NCI-H1092 (cell line): ENCODE measurements around the gene PTH1R.

Experiments used
- DNase-seq: peaks from one replicate; lab custom pipeline; 2025; lab: John Stamatoyannopoulos, UW

Gene PTH1R

GRCh38 chr3:46913644-46914043 is 36.1 kb downstream of the PTH1R start:
- peak; percentile 78 for DNase-seq

GRCh38 chr3:46914849-46915248 is 37.3 kb downstream of the PTH1R start:
- no peak for DNase-seq

- no peak for DNase-seq
Observed at GRCh38 chr3:46915297-46915822, 37.8 kb downstream of the PTH1R start.

- DNase-seq = no peak
Observed at GRCh38 chr3:46916278-46916677, 38.8 kb downstream of the PTH1R start.

- DNase-seq = no peak
Observed at GRCh38 chr3:46916799-46917198, 39.3 kb downstream of the PTH1R start.

GRCh38 chr3:46917257-46917656 is 39.7 kb downstream of the PTH1R start:
- DNase-seq = no peak

- DNase-seq = no peak
Observed at GRCh38 chr3:46918202-46918601, 40.7 kb downstream of the PTH1R start.

GRCh38 chr3:46918634-46919033 is 41.1 kb downstream of the PTH1R start:
- no peak for DNase-seq

- no peak for DNase-seq
Observed at GRCh38 chr3:46921041-46921440, 43.5 kb downstream of the PTH1R start.

- DNase-seq = no peak
Observed at GRCh38 chr3:46921871-46922271, 44.4 kb downstream of the PTH1R start.

- DNase-seq = no peak
Observed at GRCh38 chr3:46922426-46922825, 44.9 kb downstream of the PTH1R start.

- DNase-seq = no peak
Observed at GRCh38 chr3:46922871-46923558, 45.5 kb downstream of the PTH1R start.

- DNase-seq = no peak
Observed at GRCh38 chr3:46923559-46924350, 46.2 kb downstream of the PTH1R start.

GRCh38 chr3:46924921-46925584 is 47.5 kb downstream of the PTH1R start:
- no peak for DNase-seq

- DNase-seq = no peak
Observed at GRCh38 chr3:46925585-46925934, 48.0 kb downstream of the PTH1R start.

GRCh38 chr3:46926039-46926438 is 48.5 kb downstream of the PTH1R start:
- no peak for DNase-seq

- no peak for DNase-seq
Observed at GRCh38 chr3:46926447-46926846, 48.9 kb downstream of the PTH1R start.

GRCh38 chr3:46926871-46927717 is 49.6 kb downstream of the PTH1R start:
- DNase-seq = no peak

GRCh38 chr3:46927718-46928073 is 50.2 kb downstream of the PTH1R start:
- DNase-seq = no peak

GRCh38 chr3:46928282-46928681 is 50.8 kb downstream of the PTH1R start:
- no peak for DNase-seq

- DNase-seq = no peak
Observed at GRCh38 chr3:46929324-46929723, 51.8 kb downstream of the PTH1R start.
